Liver (tissue), 9 donors: Measurements from ENCODE around the gene LY6G6C. TPM values are rescaled to one million over a fixed set of nuclear protein-coding genes. Genes with fewer than 3 reads are reported as not detected.
A peak's percentile ranks its signal among the peaks of the same experiment; 100 is the strongest.

Experiments
- DNase-seq: peaks from one replicate; pipeline ENCODE4 v3.0.0-alpha.2; 2017; ENCODE audit warnings: low spot score
- H3K27ac ChIP-seq, 2 donors: one replicate each; pipeline ENCODE4 v1.7.0; 2013; ENCODE audit warnings: inconsistent platforms in 2 of 2, low read length in 2 of 2, control low read depth in 1 of 2, low read depth in 1 of 2, mild to moderate bottlenecking in 1 of 2
- H3K27me3 ChIP-seq, 4 donors: one replicate each; pipeline versions ENCODE4 v1.6.1 to v1.7.0; 2013; ENCODE audit warnings: low read length in 3 of 4, inconsistent platforms in 1 of 4, mild to moderate bottlenecking in 1 of 4, moderate library complexity in 1 of 4; ENCODE audit not compliant: control insufficient read depth in 4 of 4, insufficient read depth in 4 of 4
- H3K36me3 ChIP-seq, 4 donors: one replicate each; pipeline versions ENCODE4 v1.6.1 to v1.7.0; 2013; ENCODE audit warnings: low read length in 3 of 4, mild to moderate bottlenecking in 3 of 4, low read depth in 1 of 4, moderate library complexity in 1 of 4; ENCODE audit not compliant: control insufficient read depth in 4 of 4, insufficient read depth in 3 of 4
- H3K4me1 ChIP-seq, 4 donors: one replicate each; pipeline versions ENCODE4 v1.6.1 to v1.7.0; 2013; ENCODE audit warnings: low read length in 3 of 4, mild to moderate bottlenecking in 3 of 4, moderate library complexity in 1 of 4; ENCODE audit not compliant: control insufficient read depth in 4 of 4, insufficient read depth in 4 of 4
- H3K4me3 ChIP-seq, 3 donors: one replicate each; pipeline versions ENCODE4 v1.6.1 to v1.7.0; 2013; ENCODE audit warnings: low read length in 3 of 3, control low read depth in 1 of 3, low read depth in 1 of 3, mild to moderate bottlenecking in 1 of 3
- H3K9ac ChIP-seq, 2 donors: one replicate each; pipeline ENCODE4 v1.7.0; 2013; ENCODE audit warnings: low read length in 2 of 2, mild to moderate bottlenecking in 2 of 2, moderate library complexity in 2 of 2, control low read depth in 1 of 2, low read depth in 1 of 2
- H3K9me3 ChIP-seq, 4 donors: one replicate each; pipeline versions ENCODE4 v1.6.1 to v1.7.0; 2013; ENCODE audit warnings: low read length in 3 of 4; ENCODE audit not compliant: control insufficient read depth in 4 of 4
- EGR1 ChIP-seq, 2 donors: IDR thresholded peaks; 2 replicates each; pipeline ENCODE4 v1.6.1; 2016 to 2018; ENCODE audit warnings: antibody characterized with exemption in 2 of 2, low read depth in 2 of 2
- FOXA1 ChIP-seq: IDR thresholded peaks from 2 replicates; pipeline ENCODE4 v1.6.1; 2016; ENCODE audit warnings: antibody characterized with exemption
- FOXA2 ChIP-seq: IDR thresholded peaks from 2 replicates; pipeline ENCODE4 v1.6.1; 2016; ENCODE audit warnings: antibody characterized with exemption
- GABPA ChIP-seq, 2 donors: IDR thresholded peaks in 1 of 2; conservative IDR thresholded peaks in 1 of 2; 2 replicates each; pipeline ENCODE4 v1.6.1; 2016; ENCODE audit warnings: antibody characterized with exemption in 2 of 2, mild to moderate bottlenecking in 1 of 2, moderate library complexity in 1 of 2
- HNF4A ChIP-seq, 2 donors: conservative IDR thresholded peaks; 2 replicates each; pipeline ENCODE4 v1.6.1; 2016; ENCODE audit warnings: antibody characterized with exemption in 2 of 2, mild to moderate bottlenecking in 2 of 2
- HNF4G ChIP-seq: IDR thresholded peaks from 2 replicates; pipeline ENCODE4 v1.6.1; 2016; ENCODE audit warnings: antibody characterized with exemption
- JUND ChIP-seq, 2 donors: IDR thresholded peaks; 2 replicates each; pipeline ENCODE4 v1.6.1; 2016; ENCODE audit warnings: antibody characterized with exemption in 2 of 2
- NR2F2 ChIP-seq: IDR thresholded peaks from 2 replicates; pipeline ENCODE4 v1.6.1; 2016; ENCODE audit warnings: antibody characterized with exemption
- RAD21 ChIP-seq, 2 donors: IDR thresholded peaks; 2 replicates each; pipeline ENCODE4 v1.6.1; 2016; ENCODE audit warnings: antibody characterized with exemption in 2 of 2, mild to moderate bottlenecking in 2 of 2
- RXRA ChIP-seq, 2 donors: IDR thresholded peaks; 2 replicates each; pipeline ENCODE4 v1.6.1; 2017 to 2018; ENCODE audit warnings: antibody characterized with exemption in 2 of 2, mild to moderate bottlenecking in 1 of 2
- SP1 ChIP-seq: IDR thresholded peaks from 2 replicates; pipeline ENCODE4 v1.6.1; 2018; ENCODE audit warnings: antibody characterized with exemption, mild to moderate bottlenecking
- TAF1 ChIP-seq: conservative IDR thresholded peaks from 2 replicates; pipeline ENCODE4 v1.6.1; 2016; ENCODE audit warnings: antibody characterized with exemption, mild to moderate bottlenecking
- YY1 ChIP-seq: IDR thresholded peaks from 2 replicates; pipeline ENCODE4 v1.6.1; 2016; ENCODE audit warnings: antibody characterized with exemption, mild to moderate bottlenecking
- WGBS: extraction: QIAGEN DNeasy Blood & Tissue Kit; methylation state at CpG from one replicate; pipeline ENCODE4 v1.1.7; 2013; 5-methylcytosine and 5-hydroxymethylcytosine counted together
- polyA plus RNA-seq, 2 donors: library from polyadenylated mRNA; stranded (reverse) in 1 of 2; unstranded in 1 of 2; fragments of 200-250 nt in 1 of 2; fragments of >200 nt in 1 of 2; fragmentation: Nextera tagmentation in 1 of 2; extraction: Ambion mirVana in 1 of 2; gene quantifications; one replicate each; pipeline versions ENCODE4 v1.2.1 to v1.2.3, GENCODE V29; 2013 to 2015
- total RNA-seq, 2 donors: library from RNA; depleted of rRNA; stranded (reverse); fragments of >200 nt; gene quantifications; one replicate each; pipeline ENCODE4 v1.2.3, GENCODE V29; 2014
- TF ChIP-seq, protein P1 (sequence below): IDR thresholded peaks from 2 replicates; pipeline ENCODE4 v1.6.1; 2016; ENCODE audit warnings: antibody characterized with exemption
- TF ChIP-seq, protein P2 (sequence below): IDR thresholded peaks from 2 replicates; pipeline ENCODE4 v1.6.1; 2016; ENCODE audit warnings: antibody characterized with exemption
- TF ChIP-seq, protein P3 (sequence below): IDR thresholded peaks from 2 replicates; pipeline ENCODE4 v1.6.1; 2016; ENCODE audit warnings: antibody characterized with exemption, mild to moderate bottlenecking
- TF ChIP-seq, protein P4 (sequence below): fragments of 150-350 bp; IDR thresholded peaks from 2 replicates; pipeline ENCODE4 v1.5.1; 2017; ENCODE audit warnings: improper control_type of control experiment, low read depth, low read length; ENCODE audit not compliant: missing input control
- TF ChIP-seq, protein P5 (sequence below): IDR thresholded peaks from 2 replicates; pipeline ENCODE4 v1.6.1; 2016; ENCODE audit warnings: antibody characterized with exemption
- donor health status: healthy.
- donor health status: healthy.
- donor health status: healthy.
- donor health status: healthy.
- donor health status: healthy.

The LY6G6C gene
- total and polyA plus RNA-seq, 4 donors = not detected

DNA sequence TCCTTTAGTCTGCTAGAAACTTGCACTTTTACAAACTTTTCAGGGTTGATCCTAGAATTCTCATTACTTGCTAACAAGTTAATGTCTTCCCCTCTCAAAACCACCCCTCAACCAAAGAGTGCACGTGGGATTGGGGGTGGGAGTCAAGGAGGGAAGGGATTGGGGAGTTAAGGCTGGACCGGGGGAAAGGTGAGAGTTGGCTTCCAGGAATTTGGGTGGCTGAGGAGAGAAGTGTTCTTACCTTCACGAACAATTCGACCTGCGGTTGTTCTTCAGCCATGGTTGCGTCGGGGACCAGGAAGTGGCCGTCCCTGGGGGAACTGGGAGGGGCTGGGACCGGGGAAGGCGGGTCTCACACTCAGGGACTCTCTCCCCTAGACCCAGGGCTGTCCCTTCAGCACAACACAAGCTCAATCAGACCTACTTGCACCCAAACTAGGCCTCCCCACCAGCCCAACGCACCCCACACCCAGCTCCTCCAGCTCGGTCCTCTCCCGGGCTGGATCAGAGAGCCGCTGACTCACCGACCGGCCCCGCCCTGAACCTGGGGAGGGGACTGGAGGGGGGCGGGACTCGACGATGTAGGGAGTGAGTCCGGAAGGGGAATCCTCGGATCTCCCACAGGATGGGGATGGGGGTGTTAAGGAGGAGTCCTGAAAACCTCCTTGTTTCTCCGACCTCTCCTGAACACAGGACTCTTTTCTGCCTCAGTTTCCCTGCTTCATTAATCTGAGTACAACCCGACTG lies 14.6 kb upstream of the LY6G6C start, which contains the start of gene CLIC1:
CLIC1 (minus strand) TSS at position 510 of the 747 bp plus-strand sequence; CDS start at position 280, 230 bp downstream.
- Histone ChIP-seq H3K27me3 (no peaks in the 10 kb centered on the region), H3K9me3 (no peaks in the 10 kb centered on the region), H3K36me3 (peaks cover 4 to 21% (median 19%) of the 10 kb centered on the region in 4 donors), H3K4me3 (peak within 1 kb of the TSS; percentile 53 to 84 (median 80)), H3K27ac (peak within 1 kb of the TSS; percentile 90 to 96), H3K9ac (peak within 1 kb of the TSS; percentile 82 to 98), H3K4me1 (peaks cover 22 to 64% (median 48%) of the 10 kb centered on the region in 4 donors)
- under 1% methylated on average over 24 of the region's 24 CpGs for WGBS
- peak; percentile 83 for DNase-seq
- TF ChIP-seq GABPA (IDR thresholded peaks at IDR 0.05 in 1 of 2, conservative IDR thresholded peaks at IDR 0.05 in 1 of 2) (no peak), RAD21 (IDR thresholded peaks at IDR 0.05) (no peak), YY1 (peak; percentile 72), TAF1 (no peak), EGR1 (IDR thresholded peaks at IDR 0.05; ENCODE audit: low read depth in 2 of 2) (no peak), NR2F2 (no peak), FOXA1 (no peak), RXRA (IDR thresholded peaks at IDR 0.05) (peak in 1 of 2 donors; percentile 21), JUND (IDR thresholded peaks at IDR 0.05) (peak; percentile 81 to 88), HNF4A (conservative IDR thresholded peaks at IDR 0.05) (peak; percentile 6), HNF4G (no peak), FOXA2 (no peak), SP1 (peak; percentile 29)
- TF ChIP-seq, protein P1, sequence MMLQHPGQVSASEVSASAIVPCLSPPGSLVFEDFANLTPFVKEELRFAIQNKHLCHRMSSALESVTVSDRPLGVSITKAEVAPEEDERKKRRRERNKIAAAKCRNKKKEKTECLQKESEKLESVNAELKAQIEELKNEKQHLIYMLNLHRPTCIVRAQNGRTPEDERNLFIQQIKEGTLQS = peak; percentile 70
- TF ChIP-seq, protein P2, sequence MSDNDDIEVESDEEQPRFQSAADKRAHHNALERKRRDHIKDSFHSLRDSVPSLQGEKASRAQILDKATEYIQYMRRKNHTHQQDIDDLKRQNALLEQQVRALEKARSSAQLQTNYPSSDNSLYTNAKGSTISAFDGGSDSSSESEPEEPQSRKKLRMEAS = peak; percentile 23
- TF ChIP-seq, protein P3, sequence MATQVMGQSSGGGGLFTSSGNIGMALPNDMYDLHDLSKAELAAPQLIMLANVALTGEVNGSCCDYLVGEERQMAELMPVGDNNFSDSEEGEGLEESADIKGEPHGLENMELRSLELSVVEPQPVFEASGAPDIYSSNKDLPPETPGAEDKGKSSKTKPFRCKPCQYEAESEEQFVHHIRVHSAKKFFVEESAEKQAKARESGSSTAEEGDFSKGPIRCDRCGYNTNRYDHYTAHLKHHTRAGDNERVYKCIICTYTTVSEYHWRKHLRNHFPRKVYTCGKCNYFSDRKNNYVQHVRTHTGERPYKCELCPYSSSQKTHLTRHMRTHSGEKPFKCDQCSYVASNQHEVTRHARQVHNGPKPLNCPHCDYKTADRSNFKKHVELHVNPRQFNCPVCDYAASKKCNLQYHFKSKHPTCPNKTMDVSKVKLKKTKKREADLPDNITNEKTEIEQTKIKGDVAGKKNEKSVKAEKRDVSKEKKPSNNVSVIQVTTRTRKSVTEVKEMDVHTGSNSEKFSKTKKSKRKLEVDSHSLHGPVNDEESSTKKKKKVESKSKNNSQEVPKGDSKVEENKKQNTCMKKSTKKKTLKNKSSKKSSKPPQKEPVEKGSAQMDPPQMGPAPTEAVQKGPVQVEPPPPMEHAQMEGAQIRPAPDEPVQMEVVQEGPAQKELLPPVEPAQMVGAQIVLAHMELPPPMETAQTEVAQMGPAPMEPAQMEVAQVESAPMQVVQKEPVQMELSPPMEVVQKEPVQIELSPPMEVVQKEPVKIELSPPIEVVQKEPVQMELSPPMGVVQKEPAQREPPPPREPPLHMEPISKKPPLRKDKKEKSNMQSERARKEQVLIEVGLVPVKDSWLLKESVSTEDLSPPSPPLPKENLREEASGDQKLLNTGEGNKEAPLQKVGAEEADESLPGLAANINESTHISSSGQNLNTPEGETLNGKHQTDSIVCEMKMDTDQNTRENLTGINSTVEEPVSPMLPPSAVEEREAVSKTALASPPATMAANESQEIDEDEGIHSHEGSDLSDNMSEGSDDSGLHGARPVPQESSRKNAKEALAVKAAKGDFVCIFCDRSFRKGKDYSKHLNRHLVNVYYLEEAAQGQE = peak; percentile 75
- TF ChIP-seq, protein P4, sequence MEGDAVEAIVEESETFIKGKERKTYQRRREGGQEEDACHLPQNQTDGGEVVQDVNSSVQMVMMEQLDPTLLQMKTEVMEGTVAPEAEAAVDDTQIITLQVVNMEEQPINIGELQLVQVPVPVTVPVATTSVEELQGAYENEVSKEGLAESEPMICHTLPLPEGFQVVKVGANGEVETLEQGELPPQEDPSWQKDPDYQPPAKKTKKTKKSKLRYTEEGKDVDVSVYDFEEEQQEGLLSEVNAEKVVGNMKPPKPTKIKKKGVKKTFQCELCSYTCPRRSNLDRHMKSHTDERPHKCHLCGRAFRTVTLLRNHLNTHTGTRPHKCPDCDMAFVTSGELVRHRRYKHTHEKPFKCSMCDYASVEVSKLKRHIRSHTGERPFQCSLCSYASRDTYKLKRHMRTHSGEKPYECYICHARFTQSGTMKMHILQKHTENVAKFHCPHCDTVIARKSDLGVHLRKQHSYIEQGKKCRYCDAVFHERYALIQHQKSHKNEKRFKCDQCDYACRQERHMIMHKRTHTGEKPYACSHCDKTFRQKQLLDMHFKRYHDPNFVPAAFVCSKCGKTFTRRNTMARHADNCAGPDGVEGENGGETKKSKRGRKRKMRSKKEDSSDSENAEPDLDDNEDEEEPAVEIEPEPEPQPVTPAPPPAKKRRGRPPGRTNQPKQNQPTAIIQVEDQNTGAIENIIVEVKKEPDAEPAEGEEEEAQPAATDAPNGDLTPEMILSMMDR = no peak
- TF ChIP-seq, protein P5, sequence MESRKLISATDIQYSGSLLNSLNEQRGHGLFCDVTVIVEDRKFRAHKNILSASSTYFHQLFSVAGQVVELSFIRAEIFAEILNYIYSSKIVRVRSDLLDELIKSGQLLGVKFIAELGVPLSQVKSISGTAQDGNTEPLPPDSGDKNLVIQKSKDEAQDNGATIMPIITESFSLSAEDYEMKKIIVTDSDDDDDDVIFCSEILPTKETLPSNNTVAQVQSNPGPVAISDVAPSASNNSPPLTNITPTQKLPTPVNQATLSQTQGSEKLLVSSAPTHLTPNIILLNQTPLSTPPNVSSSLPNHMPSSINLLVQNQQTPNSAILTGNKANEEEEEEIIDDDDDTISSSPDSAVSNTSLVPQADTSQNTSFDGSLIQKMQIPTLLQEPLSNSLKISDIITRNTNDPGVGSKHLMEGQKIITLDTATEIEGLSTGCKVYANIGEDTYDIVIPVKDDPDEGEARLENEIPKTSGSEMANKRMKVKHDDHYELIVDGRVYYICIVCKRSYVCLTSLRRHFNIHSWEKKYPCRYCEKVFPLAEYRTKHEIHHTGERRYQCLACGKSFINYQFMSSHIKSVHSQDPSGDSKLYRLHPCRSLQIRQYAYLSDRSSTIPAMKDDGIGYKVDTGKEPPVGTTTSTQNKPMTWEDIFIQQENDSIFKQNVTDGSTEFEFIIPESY = no peak
